Measurements from ENCODE around the gene DEPDC4.
"Not testable (repeated sequence)": the region's sequence is repeated elsewhere in the genome, so short reads cannot be mapped to it uniquely, and the experiment has no call there.

The DEPDC4 gene

DNA sequence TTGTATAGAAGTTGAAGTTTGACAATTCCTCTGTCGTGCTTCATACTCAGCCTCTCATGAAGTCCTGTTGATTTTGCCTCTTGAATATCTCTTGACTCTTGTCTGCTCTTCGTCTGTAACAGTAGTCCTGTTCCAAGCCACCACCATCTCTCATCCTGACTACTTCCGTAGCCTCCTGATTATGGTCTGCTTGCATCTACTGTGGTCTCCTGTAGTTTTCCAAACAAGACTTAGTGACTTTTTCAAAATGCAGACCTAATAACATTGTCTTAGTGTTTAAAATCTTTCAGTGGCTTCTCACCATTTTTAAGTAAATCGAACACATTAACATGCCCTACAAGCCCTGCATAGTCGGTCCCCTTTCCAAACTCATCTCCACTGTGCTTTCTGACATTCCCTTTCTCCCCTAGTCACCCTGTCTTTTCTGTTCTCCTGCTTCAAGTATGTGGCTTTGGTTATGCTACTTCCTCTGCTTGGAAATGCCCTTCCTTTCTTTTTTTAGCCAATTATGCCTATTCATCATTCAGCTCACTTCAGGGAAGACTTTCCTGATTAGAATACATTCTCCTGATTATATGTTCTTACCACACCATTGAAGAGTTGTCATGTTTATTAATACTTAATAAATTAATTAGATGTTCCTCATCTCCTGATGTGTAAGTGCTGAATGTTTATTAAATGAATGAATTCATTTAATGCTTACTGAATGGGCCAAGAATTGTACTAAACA is 2.1 kb upstream of the DEPDC4 start:
- DNase-seq (ENCODE audit: low read depth): no peak
- peak overlapping the region; percentile 92 for H3K4me3 ChIP-seq (ENCODE audit: low read length)
- TF ChIP-seq, protein P1, sequence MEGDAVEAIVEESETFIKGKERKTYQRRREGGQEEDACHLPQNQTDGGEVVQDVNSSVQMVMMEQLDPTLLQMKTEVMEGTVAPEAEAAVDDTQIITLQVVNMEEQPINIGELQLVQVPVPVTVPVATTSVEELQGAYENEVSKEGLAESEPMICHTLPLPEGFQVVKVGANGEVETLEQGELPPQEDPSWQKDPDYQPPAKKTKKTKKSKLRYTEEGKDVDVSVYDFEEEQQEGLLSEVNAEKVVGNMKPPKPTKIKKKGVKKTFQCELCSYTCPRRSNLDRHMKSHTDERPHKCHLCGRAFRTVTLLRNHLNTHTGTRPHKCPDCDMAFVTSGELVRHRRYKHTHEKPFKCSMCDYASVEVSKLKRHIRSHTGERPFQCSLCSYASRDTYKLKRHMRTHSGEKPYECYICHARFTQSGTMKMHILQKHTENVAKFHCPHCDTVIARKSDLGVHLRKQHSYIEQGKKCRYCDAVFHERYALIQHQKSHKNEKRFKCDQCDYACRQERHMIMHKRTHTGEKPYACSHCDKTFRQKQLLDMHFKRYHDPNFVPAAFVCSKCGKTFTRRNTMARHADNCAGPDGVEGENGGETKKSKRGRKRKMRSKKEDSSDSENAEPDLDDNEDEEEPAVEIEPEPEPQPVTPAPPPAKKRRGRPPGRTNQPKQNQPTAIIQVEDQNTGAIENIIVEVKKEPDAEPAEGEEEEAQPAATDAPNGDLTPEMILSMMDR (conservative IDR thresholded peaks at IDR 0.05; ENCODE audit: low read depth, low read length): no peak

DNA sequence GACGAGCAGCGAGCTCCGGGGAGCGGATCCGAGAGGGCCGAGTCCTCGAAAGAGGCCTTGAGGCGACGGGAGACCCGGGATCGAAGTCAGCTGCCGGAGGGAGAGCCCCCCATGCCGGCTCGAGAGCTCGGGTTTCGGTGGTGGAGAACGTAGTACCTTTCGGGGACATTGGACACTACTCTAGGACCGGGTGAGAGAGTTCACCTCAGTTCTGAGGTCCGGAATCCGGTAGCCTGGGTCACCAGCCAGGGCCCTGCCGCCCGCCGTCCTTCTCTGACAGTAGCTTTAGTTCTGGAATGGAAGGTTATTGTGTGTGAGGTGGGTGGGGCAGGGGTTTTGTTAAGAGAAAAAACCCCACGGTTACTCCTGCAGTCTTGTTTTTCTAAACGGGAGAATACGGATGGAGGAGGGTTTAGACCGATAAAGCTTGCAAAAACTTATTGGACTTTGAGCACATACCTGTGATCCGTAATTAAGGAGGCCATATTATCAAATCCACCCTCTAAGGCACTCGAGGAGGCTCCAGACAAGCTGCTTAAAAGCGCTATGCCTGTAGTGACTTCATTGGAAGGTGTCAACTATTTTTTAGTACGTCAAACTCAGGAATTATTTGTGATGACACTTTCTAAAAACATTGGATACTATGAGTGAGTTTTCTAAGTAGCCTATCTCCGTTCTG is 863 bp upstream of the DEPDC4 start:
- H3K4me3 ChIP-seq (ENCODE audit: low read length): peak overlapping the region; percentile 92
- no peak for DNase-seq (ENCODE audit: low read depth)
- TF ChIP-seq, protein P1 (conservative IDR thresholded peaks at IDR 0.05; ENCODE audit: low read depth, low read length): no peak

DNA sequence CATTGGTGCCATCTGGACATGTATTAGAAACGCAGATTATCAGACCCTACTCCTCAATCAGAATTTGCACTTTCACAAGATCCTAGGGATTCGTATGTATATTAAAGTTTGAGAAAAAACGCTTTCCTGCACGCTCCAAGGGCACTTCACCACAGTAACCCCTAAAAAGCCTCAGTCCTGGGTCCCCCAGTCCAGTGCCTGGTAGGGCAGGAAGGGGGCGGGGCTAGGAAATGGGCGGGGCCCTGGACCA is 369 bp downstream of the DEPDC4 start:
- DNase-seq (ENCODE audit: low read depth): no peak
- TF ChIP-seq, protein P1 (conservative IDR thresholded peaks at IDR 0.05; ENCODE audit: low read depth, low read length): no peak
- peak overlapping the region; percentile 92 for H3K4me3 ChIP-seq (ENCODE audit: low read length)

DNA sequence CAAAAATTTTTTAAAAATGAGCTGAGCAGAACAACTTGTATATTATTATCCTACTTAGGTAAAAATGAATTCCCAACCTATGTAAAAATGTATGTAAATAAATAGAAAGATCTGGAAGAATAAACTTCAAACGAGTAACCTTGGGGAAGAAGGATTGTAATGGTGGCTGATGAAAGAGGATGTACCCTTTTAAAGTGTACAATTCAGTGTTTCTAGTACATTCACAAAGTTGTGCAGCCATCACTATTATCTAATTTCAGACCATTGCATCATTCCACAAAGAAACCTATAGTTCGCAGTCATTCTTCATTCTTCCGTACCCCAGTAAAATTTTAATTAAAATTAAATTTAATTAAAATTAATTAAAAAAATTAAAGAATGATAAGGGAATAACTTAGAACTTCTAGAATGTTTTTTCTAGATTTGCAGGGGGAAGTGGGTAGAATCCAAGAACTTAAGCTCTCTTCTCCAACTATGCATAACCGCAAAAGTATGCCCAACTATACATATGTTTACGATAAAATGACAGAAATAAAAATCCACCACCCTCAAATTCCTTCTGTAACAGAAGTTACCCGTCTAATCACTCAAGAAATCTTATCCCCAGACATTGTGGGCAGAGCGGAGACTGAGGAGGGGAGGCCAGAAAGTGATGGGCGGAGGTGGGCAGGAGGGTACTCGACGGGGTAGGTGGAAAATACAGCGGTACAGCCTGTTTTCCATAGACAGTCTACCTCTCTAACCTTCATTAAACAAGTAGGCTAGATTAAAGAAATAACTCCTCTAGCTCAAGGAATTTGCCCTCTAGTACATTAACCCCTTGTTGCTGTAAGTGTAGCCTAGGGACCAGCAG is 921 bp downstream of the DEPDC4 start:
- TF ChIP-seq, protein P1 (conservative IDR thresholded peaks at IDR 0.05; ENCODE audit: low read depth, low read length): no peak
- no peak for DNase-seq (ENCODE audit: low read depth)
- peak overlapping the region; percentile 92 for H3K4me3 ChIP-seq (ENCODE audit: low read length)

DNA sequence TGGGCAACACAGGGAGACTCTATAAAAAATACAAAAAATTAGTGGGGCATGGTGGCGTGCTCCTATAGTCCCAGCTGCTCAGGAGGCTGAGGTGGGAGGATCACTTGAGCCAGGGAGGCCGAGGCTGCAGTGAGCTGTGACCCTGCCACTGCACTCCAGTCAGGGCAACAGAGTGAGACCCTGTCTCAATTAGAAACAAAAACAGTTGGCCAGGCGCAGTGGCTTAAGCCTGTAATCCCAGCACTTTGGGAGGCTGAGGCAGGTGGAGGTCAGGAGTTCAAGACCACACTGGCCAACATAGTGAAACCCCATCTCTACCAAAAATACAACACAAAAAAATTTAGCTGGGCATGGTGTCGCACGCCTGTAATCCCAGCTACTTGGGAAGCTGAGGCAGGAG is 1.8 kb downstream of the DEPDC4 start:
- not testable (repeated sequence) for DNase-seq (ENCODE audit: low read depth); H3K4me3 ChIP-seq (ENCODE audit: low read length)

DNA sequence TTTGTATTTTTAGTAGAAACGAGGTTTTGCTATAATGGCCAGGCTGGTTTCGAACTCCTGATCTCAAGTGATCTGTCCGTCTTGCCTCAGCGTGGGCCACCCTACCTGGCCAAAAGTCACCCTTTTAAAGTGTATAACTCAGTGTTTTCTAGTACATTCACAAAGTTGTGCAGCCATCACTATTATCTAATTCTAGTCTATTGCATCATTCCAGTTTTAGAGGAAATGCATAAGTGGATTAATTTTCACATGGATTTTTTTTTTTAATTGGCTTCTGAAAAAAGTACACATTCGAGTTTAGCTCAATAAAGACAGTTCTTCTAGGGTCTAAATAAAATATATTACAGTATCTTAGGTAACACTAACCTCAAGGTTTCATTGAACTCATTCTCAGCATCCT is 3.7 kb downstream of the DEPDC4 start:
- H3K4me3 ChIP-seq (ENCODE audit: low read length): no peak overlapping the region
- no peak for DNase-seq (ENCODE audit: low read depth)
- TF ChIP-seq, protein P1 (conservative IDR thresholded peaks at IDR 0.05; ENCODE audit: low read depth, low read length): no peak

DNA sequence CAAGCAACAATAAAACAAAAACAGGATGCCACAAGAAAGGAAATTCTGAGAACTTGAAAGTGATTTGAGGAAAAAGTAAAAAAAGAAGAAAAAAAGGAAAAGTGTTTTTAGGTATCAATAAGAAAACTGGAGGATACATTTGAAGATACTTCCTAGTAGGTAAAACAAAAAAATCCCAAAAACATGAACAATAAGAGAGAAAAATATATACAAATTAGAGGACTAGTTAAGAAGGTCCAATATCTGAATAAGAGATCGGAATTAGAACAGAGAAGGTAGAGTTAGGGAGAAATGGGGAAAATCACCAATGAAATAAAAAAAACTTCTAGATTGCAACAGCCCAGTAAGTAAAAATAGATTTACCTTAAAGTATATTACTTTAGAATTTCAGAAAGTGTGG is 8.8 kb downstream of the DEPDC4 start:
- DNase-seq (ENCODE audit: low read depth): no peak
- H3K4me3 ChIP-seq (ENCODE audit: low read length): no peak overlapping the region
- TF ChIP-seq, protein P1 (conservative IDR thresholded peaks at IDR 0.05; ENCODE audit: low read depth, low read length): no peak
